Skeletal muscle cell (primary cell): ENCODE measurements around the gene TCFL5.

Experiments used
- DNase-seq: peaks from one replicate; pipeline ENCODE4 v3.0.0-alpha.2; 2010; ENCODE audit warnings: low read depth
- H3K4me3 ChIP-seq: 2 replicates; pipeline ENCODE4 v1.5.1; 2011; ENCODE audit warnings: low read depth, mild to moderate bottlenecking, control low read depth, low read length, moderate library complexity

TCFL5 gene

DNA sequence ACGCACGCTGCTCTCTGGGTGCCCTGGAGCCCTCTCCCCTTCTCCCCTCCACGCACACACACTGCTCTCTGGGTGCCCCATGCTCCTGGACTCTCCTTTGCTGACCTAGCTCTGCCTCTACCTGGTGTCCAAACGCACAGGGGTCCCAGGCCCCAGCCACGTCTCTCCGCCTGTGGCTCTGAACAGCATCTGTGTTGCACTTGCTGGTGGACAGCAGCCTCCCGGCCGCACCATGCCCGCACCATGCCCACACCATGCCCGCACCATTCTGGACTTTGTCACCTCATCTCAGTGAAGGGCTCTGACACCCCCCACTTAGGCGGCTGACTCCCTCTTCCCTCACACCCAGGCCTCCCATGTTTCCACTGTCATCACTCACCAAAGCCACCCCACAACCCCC lies 21.8 kb downstream of the TCFL5 start:
- no peak overlapping the region for H3K4me3 ChIP-seq
- no peak for DNase-seq

DNA sequence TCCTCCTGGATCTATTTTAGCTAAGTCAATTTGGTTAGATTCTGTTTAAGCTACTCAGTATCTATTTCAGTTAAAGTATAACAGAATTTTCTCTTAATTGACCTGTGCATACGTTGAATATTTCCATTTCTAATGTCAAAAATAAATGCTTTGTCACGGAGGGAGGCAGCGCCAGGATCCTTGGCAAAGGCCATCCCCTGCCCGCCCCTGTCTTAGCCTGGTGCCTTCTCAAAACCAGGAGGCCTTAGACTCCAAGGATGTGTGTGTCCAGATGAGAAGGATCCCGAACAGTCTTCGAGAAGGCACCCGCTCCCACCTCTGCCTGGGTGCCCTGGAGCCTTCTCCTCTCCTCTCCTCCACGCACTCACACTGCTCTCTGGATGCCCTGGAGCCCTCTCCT lies 22.4 kb downstream of the TCFL5 start:
- no peak overlapping the region for H3K4me3 ChIP-seq
- DNase-seq, result no peak

DNA sequence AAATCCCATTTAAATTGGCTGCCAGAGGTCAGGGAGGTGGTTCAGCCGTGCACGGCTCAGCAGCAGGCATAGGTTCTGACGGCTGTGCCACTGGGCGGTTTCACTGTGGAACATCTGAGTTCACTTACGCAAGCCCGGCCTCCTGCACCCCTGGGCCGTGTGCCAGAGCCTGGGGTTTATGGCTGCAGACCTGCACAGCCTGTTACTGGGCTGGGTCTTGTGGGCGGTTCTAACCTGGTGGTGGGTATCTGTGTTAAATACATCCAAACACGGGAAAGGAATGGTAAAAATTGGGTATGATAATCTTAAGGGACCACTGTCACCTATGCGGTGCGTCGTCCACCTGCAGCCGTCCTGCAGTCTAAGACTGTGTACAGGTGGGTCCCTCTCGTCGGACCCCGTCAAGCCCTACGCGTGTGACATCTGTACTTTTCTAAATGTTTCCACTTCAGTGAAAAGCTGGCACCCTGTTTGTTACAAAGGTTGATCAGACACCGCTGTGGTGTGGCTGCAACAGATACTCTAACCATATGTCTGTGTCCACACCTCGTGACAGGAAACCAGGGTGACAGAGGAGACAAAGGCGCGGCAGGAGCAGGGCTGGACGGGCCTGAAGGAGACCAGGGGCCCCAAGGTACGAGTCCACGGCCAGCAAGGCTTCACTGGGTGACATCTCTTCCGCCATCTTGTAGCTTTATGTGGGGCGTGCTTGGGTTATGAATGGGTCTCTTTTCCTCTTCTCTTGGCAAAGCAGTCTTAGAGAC lies 23.3 kb downstream of the TCFL5 start:
- H3K4me3 ChIP-seq, result no peak overlapping the region
- no peak for DNase-seq

DNA sequence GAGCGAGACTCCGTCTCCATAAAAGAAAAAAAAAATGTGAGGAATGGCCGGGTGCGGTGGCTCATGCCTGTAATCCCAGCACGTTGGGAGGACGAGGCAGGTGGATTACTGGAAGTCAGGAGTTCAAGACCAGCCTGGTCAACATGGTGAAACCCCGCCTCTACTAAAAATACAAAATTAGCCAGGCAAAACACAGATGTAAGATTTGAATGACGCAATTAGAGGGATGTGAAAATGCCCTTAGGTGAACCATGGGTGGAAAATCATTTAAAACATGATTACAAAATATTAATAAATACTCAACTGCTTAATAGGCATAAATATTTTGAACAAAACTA lies 23.9 kb downstream of the TCFL5 start:
- DNase-seq, result no peak

DNA sequence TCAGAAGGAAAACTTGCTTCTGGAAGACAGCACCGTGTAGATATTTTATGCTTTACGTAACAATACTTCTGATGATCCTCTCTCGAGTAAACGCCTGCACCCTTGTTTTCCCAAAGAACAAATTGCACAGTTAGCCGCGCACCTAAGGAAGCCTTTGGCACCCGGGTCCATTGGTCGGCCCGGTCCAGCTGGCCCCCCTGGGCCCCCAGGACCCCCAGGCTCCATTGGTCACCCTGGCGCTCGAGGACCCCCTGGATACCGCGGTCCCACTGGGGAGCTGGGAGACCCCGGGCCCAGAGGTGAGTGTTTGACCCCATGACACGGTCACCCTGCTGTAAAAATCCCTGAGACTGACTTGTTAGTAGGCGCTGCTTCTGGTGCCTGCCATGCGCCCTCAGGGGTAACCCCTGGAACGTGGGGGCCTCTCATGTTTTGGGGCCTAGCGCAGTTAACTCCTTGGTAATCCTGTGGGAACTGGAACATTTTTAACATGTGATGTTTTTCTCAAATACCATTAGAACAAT lies 24.6 kb downstream of the TCFL5 start:
- no peak for DNase-seq
- no peak overlapping the region for H3K4me3 ChIP-seq

More for the DNA sequence above, 23.9 kb downstream of the TCFL5 start:
- no peak overlapping the region for H3K4me3 ChIP-seq

DNA sequence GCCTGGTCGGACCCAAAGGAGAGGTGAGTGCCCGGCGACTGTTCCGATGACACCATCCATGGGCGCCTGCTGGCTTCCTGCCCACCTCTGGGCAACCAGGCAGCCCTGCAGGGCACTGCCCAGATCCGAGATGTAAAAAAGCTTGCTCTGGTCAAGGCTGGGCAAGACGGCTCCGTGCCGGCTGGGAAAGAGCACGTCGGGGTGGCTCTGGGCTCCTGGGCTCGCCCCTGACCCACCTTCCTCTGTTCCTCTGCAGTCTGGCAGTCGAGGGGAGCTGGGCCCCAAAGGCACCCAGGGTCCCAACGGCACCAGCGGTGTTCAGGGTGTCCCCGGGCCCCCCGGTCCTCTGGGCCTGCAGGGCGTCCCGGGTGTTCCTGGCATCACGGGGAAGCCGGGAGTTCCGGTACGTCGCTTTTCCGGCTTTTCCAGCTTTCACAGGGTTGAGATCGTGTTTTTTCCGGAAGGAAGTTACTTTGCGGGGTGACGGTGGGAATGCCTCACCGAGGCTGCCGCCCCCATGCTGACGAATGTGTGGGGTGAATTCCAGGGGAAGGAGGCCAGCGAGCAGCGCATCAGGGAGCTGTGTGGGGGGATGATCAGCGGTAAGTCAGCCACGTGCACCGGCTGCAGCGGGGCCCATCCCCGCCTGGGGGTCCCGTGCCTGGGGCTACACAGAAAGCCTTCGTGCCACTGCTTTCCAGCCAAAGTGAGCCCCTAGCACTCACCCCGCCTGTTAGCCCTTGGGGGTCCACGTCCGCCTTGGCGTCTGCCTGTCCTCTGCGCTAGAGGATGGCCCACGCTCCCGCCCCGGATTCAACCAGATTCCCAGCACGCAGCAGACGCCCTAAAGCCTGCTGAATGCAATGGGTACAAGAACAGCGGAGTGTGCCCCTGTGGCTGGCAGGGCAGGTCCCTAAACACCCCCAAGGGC lies 25.4 kb downstream of the TCFL5 start:
- DNase-seq, result no peak
- H3K4me3 ChIP-seq, result no peak overlapping the region

DNA sequence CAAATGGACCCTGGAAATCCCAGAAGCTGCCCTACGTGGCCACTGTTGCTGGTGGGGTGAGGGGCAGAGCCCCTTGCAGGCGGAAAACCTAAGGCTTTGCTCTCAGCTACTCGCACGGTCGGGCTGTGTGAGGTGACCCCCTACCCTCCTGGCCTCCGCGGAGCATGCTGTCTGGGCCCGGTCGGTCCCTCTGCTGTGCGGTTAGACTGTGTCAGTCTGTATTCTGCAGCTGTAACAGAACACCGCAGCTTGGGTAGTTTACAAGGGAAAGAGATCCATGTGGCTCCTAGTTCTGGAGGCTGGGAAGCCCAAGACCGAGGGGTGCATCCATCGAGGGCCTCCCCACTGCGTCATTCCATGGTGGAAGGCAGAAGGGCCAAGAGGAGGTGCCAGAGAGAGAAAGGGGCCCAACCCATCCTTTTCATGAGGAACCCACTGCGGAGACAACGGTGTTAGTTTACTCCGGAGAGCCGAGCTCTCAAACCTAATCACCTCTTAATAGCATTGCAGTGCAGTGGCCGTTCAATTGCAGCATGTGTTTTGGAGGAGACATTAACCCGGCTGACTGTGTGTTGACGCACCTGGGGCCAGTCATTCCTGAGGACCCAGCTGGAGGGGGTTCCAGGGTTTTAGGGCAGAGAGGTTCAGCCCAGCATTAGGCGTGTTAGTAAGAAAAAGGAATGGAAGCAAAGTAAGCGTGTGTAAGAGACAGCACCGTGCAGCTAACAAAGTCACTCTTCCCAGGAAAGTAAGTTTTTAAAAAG lies 26.5 kb downstream of the TCFL5 start:
- H3K4me3 ChIP-seq, result no peak overlapping the region
- no peak for DNase-seq

DNA sequence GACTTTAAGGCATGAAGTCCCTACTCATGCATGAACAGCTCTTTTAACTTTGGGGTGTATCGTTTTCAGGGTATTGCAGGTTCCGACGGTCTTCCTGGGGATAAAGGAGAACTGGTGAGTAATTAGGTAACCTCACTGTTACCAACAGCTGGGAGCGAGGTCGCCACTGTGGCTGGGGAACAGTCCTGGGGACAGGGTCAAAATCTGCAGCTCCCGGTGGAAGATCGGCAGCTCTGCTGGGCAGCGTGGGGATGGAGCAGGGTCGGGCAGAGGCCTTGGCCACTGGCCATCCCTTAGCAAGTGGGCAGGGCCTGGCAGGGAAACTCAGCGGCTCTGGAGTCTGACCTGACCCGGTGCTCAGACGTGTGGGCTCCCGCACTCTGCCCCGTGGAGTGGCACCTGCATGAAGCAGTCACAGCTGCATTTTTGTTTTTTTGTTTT lies 28.7 kb downstream of the TCFL5 start:
- H3K4me3 ChIP-seq, result no peak overlapping the region
- DNase-seq, result no peak

DNA sequence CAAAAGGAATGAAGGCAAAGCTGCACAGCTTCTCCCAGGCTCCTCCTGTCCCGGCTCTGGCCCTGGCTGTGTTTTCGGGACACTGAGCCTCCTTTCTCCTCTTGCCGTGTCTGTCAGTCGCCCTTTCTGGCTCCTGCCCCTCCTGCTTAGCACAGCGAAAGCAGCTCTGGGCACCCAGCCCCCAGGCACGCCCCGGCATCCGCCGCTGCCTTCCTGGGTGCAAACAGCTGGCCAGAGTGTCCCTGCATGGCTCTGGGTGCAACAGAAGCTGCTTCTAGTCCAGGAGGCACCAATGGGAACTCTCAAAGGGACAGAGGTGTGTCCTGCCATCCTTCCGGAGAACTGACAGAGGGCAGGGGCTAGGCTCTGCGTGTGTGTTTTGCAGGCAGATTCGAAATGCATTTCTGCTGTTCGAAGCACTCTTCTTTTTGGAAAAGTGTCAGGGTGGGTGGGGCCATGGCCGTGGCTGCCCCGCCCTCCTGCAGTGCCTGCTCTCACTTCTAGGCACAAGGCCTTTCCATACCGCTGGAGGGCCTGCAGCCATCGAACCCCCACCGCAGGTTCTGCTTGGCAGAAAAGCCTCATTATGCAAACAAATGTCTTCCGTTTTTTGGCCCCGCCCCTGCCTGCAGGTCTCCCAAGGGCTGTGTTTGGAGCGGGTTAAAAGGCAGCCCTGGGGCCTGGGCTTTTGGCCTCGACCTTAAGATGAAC lies 29.3 kb downstream of the TCFL5 start:
- DNase-seq, result no peak
- no peak overlapping the region for H3K4me3 ChIP-seq

DNA sequence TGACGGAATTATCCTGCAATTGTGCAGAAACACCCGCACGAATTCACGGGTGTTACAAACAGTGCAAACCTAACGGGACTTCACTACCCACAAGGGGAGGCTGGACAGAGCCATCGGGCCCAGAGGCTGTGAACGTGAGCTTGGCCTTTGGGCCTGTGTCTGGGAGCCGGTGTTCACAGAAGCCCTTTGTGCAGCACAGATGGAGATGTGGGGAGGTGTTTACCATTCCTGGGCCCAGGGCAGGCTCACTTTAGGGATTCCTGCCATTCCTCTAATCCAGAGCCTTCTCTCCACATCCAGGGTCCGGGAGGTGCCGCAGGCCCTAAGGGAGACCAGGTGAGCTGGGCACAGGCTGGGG lies 29.8 kb downstream of the TCFL5 start:
- DNase-seq, result no peak
- no peak overlapping the region for H3K4me3 ChIP-seq

DNA sequence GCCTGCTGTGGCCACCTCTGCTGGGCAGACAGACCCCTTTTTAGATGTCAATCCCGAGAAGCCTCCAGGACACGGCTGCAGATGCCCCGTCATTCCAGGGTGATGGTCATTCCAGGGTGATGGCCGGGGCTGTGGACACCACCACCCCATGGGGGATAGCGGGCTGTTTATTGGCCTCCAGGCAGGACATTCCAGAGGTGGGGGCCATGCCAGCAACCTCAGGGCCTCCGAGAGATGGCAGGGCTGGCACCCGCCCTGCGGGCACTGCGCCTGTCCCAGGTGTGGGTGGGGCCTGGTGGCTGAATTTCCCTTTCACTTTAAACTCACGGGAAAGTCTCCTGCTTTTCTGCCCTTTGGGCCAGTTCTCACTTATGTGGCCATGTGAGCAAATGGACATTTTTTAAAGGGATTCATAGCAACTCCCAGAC lies 30.2 kb downstream of the TCFL5 start:
- DNase-seq, result no peak
- H3K4me3 ChIP-seq, result no peak overlapping the region

DNA sequence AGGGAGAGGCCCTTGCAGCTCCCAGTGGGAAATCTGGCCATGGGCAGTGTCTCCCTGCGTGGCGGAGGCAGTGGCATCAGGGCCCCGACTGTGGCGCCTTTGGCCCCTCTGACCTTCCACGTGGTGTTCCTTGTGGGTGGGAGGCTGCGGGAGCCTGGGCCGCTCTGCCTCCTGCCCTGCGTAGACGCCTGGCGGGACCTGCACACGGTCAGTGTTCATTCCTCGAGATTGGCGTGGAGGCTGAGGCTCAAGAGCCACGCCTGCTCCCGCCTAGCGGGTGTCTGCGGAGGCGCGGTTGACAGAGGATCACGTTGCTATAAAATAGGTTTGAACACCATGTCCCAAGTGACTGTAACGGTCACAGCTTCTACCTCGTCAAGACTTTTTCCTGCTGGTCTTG lies 30.8 kb downstream of the TCFL5 start:
- DNase-seq, result no peak

DNA sequence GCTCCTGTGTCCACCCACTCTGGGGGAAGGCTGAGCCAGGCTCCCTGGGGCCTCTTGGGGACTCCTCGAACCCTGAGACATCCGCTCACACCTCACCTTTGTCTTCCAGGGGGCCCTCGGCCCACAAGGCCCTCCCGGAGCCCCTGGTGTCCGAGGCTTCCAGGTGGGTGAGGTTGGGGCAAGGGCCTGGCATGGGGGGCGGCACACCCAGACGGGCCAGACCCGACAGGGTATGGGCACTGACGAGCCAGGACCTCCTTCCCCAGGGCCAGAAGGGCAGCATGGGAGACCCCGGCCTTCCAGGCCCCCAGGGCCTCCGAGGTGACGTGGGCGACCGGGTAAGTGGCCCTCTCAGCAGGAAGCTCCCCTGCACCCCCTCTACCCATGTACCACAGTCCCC lies 31.4 kb downstream of the TCFL5 start:
- H3K4me3 ChIP-seq, result no peak overlapping the region
- DNase-seq, result no peak

More for the DNA sequence above, 30.8 kb downstream of the TCFL5 start:
- H3K4me3 ChIP-seq, result no peak overlapping the region

DNA sequence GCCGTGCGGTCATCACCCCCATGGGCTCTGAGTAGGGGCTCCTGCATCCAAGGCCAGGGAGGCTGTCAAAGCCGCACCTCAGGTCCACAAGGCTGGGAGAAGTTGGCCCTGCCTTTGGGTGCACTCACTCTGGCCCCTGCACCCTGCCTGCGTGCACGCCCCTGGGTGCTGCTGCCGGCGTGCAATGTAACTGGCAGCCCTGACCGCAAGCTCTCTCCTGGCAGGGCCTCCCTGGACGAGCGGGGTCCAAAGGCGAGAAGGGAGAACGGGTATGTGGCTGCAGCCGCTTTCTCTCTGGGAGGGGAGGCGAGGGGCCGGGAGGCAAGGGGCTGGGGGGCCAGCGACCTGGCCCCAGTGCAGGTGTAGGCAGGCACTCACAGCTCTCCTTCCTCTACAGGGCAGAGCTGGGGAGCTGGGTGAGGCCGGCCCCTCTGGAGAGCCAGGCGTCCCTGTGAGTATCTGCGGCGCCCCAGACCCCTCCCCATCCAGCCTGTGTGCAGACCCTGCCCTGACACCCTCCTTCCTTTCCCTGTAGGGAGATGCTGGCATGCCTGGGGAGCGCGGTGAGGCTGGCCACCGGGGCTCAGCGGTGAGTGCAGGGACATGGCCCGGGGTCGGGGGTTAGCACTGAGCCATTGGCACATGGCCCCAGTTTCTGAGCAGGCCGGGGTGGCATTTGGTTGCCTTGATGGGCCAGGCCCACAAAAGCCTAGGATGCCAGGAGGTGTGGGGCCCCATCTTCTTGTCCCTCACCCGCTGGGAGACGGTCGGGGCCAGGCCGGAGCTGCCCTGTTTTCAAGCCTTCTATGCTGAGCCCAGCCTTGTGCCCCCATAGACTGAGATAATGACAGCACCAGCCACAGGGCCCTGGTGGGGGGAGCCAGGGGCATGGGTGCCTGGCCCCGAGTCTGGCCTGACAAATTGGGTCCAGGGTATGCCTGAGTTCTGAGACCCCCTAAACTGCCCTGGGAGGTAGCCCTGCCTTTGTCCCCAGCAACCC lies 32.1 kb downstream of the TCFL5 start:
- DNase-seq, result no peak
- no peak overlapping the region for H3K4me3 ChIP-seq

DNA sequence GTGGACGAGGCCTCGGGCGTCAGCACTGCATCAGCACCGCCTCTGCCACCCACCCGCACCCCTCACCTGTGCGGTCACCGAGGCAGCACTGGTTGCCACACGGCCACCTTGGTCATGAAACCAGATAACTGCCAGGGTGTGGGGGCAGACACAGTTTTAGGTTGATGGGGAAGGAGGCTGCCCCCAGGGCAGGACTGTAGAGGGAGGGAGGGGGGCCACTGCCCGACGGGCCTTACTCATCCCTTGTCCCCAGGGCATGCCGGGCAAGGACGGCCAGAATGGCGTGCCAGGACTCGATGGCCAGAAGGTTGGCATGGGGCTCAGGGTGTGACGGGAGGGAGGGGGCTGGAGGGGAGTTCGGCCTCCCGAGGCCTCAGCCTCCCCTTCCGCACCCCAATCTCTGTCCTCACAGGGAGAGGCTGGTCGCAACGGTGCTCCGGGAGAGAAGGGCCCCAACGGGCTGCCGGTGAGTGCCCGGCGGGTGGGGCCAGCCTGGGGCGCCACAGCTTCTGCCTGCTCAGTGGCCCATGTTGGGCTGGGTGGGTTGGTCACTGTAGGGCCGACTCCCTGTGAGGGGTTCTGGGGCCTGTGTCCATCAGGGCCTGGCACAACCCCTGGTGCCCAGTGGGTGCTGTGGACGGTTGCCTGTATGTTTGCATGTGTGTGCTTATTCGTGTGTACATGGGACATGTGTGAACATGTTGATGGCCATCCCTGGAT lies 33.0 kb downstream of the TCFL5 start:
- DNase-seq, result no peak
- H3K4me3 ChIP-seq, result no peak overlapping the region

DNA sequence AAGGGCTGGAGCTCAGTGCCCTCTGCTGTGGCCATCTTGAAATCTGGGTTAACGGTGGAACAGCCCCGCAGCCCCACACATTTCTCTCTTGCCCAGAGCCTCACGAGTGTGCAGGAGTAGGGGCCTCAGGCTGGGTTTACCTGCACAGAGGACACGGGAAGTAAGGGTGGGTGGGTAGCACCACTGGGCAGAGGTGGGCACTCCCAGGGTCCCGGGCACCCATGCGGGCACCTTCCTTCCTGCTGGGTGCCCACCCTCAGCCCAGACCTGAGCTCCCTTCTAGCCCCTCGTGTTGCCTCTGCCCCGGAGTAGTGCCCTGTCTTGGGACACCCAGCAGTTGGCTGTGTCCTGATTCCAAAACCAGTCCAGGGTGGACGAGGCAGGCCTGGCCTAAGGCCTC lies 33.6 kb downstream of the TCFL5 start:
- no peak for DNase-seq
- H3K4me3 ChIP-seq, result no peak overlapping the region

DNA sequence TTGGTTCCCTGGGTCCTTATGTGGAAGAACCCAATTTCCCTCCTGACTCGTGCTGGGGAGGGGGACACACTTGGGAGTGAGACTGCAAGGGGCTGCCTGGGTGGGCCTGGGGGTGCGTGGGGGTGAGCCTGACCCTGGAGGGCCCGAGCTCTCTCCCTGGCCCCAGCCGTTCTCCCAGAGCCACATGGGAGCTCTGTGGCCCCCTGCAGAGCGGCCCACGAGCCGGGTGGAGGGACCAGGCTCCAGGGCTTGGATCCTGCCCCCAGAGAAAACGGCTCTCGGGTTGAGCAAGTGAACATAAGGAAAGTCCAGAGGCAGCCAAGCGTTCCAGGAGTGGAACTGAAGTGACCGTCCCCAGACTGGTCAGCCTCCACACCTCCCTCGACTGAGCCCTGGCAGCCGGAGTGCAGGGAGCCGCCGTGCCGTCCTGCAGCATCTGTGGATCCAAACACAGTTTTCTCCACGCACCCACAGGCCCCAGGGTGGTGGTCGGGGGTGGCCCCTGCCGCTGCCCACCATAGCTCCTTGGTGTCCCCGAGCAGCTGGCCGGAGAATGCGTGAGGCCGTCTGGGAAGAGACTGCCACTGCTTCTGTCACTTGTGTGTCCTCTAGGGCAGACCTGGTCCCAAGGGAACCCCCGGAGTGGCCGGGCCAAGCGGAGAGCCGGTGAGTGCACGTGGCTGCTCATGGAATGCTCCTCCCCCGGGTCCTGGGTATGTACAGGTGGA lies 34.1 kb downstream of the TCFL5 start:
- DNase-seq, result no peak
- no peak overlapping the region for H3K4me3 ChIP-seq
